Stimulated activated CD8-positive, alpha-beta memory T cell treated with anti-CD3 and anti-CD28 coated beads, Interleukin-2, amount 100 ng/mL, for 48 hours (primary cell): ENCODE results near the gene PTH1R.

Experiments used
- DNase-seq, 2 donors: peaks; one replicate each; pipeline ENCODE4 v3.0.0-alpha.2; 2020; ENCODE audit warnings: low read depth in 2 of 2

Gene PTH1R

GRCh38 chr3:46883054-46883829, 5.7 kb downstream of the PTH1R start:
- DNase-seq, result no peak

DNA sequence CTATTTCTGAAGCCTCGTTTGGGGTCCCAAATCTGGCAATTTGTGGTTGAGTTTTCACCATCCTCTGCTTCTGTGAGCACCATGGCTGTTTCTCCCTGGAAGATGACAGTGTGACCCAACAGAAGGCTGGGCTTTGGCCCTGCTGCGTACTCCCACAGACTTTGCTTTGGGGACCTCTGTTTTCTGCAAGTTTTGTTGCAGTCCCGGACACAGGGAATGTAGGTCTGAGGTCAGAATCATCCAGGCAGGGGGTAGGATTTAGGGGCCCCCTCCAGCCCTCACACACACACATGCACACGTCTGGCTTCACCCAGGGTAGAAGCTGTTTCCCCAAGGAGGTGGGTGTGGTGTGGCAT, 6.3 kb downstream of the PTH1R start:
- no peak for DNase-seq

DNA sequence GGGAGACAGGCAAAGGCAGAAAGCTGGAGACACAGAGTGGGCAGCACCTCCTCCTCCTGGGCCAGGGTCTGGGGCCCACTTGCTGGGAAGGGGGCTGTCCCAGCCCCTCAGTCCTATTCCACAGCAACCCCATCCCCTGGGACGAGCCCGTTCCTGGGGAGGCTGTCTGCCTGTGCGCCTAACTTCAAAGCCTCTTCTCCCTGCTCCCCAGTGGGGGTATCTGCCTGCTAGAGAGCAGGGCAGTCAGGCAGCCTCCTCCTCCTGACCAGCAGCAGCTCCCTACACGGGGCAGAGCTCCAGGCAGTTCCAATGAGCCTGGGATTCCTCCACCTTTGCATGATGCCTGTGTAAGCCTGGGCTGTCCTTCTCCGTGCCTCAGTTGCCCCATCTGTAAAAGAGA, 6.9 kb downstream of the PTH1R start:
- DNase-seq, result no peak

DNA sequence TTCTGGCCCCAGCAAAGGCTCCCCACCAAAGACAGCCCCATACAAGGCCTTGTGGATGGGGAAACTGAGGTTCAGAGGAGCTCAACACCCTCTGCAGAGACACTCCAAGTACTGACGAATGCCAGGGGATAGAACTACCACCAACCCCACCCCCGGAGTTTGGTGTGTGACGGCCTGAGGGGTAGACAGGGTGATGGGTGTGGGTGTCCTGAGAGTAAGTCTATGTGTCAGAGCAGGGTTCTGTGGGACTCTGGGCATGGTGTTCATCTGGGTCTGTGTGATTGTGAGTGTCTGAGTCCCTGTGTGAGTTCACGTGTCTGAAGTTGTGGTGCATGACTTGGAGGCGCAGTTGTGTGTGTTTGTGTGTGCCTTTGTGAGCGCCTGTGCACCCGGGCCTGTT, 7.4 kb downstream of the PTH1R start:
- no peak for DNase-seq

DNA sequence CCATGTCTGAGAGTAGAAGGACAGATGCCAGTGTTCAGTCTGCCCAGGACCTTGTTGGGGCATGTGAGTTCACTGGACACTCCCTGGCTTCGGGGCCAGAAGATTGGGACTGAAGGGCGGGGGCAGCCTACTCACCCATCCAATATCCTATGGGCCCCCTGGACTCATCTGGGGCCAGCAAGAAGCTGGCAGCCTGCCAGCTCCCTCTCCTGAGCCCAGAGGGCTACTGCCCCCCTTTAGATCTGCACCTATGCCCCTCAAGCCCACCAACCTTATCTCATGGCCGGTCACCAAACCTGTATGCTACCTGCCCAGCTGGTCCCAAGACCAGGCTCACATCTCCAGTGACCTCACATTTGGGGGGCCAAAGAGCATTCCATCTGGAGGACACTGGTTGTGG, 8.1 kb downstream of the PTH1R start:
- DNase-seq, result no peak

- no peak for DNase-seq
Observed at GRCh38 chr3:46887980-46888494, 10.5 kb downstream of the PTH1R start.

DNA sequence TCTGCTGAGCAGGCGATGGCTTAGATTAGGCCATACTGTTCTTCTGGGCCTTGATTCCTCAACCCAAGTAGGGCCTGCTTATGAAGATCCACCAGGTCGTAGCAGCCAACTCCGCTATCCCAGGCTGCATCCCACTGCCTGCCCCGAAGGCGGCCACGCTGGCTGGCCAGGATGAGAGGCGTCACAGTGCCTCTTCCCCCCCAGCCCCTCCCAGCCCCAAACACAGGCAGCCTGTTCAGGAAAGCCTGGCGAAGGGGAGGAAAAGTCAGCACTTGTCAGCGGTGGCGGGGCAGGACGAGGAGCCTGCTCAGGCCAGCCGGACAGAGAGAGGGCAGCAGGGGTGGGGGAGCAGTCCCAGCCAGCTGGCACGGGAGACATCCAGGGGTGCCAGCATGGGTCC, 11.2 kb downstream of the PTH1R start:
- no peak for DNase-seq

GRCh38 chr3:46889381-46890110, 12.0 kb downstream of the PTH1R start:
- DNase-seq, result no peak

DNA sequence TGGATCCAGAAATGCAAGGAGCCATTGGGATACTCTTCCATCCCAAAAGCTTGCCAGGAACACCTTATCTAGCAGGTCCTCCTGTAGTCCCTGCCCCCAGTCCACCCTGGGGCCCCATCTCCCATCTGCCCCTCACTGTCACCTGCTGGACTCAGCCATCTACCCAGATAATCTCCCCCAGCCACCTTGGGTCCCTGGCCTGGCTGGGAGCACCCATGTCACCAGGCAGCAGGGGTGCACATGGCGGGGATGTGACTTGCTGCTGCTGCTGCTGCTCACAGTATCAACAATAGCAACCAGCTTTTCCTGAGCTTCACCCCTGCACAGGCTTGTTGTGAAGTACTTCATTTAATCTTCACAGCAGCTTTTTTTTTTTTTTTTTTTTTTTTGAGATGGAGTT, 12.6 kb downstream of the PTH1R start:
- DNase-seq, result no peak

DNA sequence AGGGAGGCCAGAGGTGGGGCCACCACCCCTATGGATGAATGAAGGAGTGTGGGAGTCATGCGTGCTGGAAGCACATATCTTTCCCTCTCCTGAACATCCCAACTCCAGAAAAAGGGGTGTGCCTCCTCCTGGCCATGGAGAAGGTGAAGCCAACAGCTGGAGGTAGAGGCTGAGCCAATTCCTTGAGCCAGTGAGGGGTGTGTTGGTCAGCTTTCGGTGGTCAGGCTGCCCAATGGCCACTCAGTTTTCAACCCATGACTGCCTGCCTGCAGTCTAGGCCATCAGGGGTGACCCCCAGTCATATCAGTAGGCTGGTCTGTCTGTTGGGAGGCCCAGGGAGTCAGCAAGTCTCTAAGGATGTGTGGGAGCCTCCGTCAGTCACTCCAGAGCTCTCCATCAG, 13.6 kb downstream of the PTH1R start:
- no peak for DNase-seq

GRCh38 chr3:46892285-46893145, 15.0 kb downstream of the PTH1R start:
- no peak for DNase-seq

GRCh38 chr3:46893146-46893748, 15.7 kb downstream of the PTH1R start:
- no peak for DNase-seq

GRCh38 chr3:46893763-46894162, 16.2 kb downstream of the PTH1R start:
- DNase-seq, result no peak

DNA sequence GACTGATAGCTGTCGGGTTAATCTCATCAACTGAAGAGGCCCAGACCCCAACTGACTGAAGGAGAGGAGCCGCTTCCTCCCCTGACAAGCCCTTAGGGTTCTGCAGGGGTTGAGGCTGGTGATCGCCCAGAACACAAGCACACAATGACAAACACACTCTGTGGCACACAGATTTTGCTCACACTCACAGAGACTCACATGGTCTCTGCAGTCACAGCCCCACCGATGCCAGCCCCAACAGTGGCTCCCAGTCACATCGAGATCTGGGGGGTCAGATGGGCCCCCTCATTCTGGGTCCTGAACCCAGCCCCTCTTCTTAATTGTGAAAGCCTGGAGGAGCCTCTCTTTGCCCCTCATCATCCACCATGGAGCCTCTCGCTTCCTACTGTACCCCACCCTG, 16.7 kb downstream of the PTH1R start:
- no peak for DNase-seq

GRCh38 chr3:46895204-46895660, 17.7 kb downstream of the PTH1R start:
- DNase-seq, result peak; percentile 64 to 73

DNA sequence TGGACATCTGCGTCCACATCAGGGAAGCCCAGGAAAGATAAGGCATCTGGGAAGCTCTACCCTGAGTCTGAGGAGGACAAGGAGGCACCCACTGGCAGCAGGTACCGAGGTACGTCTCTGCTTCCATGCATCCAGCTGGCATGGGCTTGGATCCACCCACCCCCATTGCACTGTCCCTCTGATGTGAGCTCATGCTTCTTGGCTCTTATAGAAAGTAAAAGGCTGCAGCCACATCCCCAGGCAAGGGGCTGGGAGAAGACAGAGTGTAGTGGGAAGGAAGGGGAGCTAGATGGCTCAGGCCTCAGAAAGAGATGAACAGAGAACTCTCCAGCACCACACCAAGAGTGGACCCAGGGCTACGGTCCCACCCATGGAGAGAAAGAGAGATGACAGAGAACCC, 18.2 kb downstream of the PTH1R start:
- no peak for DNase-seq

DNA sequence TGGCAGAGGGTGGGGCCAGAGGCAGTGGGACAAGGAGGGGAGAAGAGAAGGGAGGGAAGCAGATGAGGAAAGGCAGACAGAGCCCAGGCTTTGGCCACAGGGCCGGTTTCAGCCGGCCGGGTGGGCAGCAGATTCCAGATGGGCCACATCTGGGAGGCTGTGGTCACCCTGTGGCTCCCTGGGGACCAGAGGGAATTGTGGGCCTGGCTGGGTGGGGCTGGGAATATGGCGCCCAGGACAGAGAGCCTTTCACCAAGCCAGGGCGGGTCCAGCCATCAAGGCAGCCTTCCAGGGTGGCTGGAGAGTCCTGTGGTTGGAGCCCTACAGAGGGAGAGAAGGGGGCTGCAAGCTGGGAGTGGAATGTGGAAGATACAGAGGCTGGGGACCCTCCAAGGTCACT, 18.9 kb downstream of the PTH1R start:
- no peak for DNase-seq

DNA sequence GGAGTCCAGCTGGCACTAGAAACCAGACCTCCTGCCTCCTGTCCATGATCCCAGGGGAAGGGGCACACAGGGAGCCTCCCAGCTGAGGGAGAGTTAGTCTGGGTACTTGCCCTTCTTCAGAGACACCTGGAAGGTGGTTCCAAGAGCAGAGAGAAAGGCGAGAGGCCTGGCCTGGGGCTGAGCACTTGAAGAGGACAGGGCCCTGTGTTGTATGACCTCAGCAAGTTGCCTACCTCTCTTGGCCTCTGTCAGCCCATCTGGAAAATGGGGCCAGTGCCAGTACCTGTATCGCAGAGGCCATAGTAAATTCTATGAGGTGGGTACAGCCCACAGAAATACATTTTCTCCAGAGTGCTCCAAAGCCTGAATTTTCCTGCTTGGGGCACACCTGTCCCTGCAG, 19.5 kb downstream of the PTH1R start:
- no peak for DNase-seq

- no peak for DNase-seq
Observed at GRCh38 chr3:46897829-46898320, 20.4 kb downstream of the PTH1R start.

- DNase-seq, result no peak
Observed at GRCh38 chr3:46898321-46899150, 21.0 kb downstream of the PTH1R start.
